Hematopoietic multipotent progenitor cell treated with erythropoietin and hydrocortisone succinate and interleukin-3 and kit ligand, for 8 days (in vitro differentiated cells): ENCODE data around the gene TBC1D10A.
A peak's percentile ranks its signal among the peaks of the same experiment; 100 is the strongest.
"Not testable (repeated sequence)": the region's sequence is repeated elsewhere in the genome, so short reads cannot be mapped to it uniquely, and the experiment has no call there.

ENCODE experiments used
- DNase-seq: peaks from one replicate; pipeline ENCODE4 v3.0.0-alpha.2; 2015

The TBC1D10A gene

DNA sequence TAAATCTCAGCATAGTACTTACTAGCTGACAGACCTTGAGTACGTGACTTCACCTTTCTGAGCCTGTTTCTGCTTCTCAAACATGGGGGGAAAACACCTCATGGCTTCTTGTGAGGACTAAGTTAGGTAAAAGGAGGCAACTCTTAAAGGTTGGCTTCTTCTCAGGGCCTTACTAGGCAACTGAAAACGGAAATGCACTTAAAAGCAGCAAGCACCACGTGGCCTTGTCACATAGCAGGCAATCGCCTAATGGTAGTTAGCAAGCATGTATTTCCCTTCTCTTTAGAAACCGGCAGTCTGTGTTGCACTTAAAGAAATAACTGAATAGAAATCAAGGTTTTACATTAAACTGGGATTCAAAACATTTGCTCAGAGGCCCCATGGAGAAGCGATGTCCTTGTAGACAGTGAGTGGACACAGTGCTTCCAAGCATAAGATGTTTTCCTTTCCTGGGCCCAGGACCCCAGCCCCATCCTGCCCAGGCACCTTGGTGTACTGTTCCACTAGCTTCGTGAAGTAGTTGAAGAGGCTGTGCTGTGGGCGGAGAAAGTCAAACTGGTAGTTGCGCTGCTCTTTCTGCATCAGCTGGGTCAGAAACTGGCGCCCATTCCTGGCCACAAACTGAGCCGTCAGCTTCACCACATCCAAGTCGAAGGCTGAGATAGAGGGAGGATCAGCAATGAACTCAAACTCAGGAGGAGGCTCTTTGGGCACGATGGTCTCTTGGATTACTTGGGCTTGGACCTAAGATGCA lies 17.9 kb upstream of the TBC1D10A start:
- no peak for DNase-seq

DNA sequence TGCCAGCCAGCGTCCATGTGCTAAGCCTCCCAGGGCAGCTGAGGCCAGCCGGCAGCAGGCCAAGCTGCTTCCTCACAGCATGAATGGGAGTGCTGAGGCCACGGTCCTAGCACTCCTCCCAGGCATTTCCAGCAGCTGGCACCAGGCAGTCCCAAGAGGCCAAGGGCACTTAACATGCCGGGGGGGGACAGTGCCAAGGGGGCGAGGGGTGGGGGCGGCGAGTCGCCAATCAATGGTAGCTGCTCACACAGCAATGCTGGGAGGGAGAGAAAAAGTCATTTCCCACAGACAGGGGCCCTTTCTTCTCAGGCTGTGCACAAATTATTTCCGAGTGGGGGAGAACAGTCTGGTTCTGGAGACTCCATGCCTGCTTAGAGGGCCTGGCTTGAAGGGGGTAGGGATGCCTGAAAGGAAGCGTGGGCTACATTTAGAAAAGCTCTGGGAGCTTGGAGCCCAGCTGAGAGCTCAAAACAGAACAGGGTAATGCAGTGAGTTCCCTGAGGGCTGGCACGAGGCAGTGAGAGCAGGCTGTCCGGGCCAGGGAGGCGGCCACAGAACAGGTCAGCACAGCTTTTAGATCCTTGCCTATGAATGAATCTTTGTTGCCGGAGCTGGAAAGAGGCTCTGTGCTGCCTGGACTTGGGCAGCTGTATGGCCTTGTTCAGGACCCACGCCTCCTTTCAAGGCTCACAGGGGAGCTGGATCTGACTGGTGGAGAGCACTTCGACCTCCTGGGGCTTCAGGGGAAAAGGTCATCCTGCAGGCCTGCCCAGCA lies 14.4 kb upstream of the TBC1D10A start:
- no peak for DNase-seq

DNA sequence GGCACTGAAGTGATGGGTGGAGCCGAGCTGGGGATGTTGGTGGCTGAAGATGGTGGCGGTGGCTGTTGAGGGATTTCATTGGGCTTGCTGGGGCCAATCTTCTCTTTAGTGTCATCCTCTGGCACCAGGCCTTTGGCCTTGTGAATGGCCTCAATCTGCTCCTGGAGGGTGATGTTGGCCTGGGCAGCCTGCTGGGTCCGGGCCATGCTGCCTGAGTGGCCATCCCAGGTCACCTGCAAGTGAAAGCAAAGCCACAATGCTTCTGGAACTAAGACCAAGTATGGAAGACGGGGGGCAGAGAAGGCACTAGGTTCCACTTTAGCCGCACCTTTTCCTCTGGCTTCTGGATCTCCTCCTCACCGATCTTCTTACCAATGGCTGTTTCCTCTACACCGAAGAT lies 12.1 kb upstream of the TBC1D10A start:
- DNase-seq: no peak

DNA sequence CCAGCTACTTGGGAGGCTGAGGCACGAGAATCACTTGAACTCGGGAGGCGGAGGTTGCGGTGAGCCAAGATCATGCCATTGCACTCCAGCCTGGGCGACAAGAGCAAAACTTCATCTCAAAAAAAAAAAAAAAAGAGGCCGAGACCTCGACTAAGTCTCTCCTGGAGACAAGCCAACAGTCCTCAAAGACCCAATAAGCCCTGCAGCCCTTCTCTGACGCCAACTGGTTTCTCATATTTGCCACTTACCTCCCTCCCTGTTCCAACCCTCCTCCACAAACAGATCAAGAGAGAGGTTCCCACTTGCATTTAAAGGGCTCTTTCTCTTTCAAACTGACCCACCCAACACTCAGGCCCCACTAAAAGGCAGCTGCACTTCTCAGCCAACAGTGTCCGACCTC lies 11.6 kb upstream of the TBC1D10A start:
- DNase-seq: not testable (repeated sequence)

DNA sequence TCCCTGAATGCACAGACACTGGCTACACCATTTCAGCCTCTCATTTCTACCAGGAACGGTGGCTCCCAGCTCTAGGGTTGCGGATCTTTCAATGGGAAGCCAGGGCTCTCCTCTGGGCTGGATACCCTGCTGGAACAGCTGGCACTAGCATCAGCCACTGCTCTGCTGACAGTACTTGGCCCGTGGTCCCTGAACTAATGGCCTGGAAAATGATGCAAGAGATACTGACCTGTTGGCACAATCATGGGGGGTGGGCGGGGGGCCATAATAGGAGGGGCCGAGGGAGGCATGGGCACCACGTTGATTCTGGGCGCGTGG lies 10.7 kb upstream of the TBC1D10A start:
- no peak for DNase-seq

DNA sequence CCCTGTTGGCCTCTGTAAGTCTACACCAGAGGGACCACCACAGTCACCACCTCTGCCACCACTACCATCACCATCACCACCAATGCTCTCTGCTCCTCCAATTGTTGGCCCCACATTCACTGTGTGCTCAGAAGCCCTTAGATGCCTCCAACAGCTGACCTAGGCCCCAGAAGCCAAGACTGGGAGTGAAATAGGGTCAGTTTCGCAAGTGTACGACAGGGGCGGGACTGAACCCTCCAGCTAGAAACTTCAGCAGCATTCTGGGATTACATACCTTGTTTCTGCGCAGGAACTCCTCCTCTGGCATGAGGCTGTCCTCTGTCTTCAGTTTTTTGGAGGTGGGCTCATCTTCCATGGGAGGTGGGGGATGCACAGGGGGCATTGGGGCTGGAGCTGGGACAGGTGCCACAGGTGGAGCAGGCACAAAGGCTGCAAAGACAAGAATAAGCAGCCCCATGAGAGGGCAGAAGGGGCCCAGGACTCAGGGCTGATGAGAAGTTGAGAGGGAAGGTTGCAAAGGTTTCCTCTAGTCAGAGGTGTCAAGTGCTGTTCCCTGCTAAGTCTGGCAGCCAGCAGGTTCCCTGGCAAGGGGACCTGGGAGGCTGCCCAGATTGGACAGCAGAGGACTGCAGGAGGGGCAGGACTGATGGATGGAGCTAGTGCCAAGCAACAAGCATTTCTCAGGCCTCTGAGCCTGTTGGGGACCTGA lies 10.2 kb upstream of the TBC1D10A start:
- DNase-seq: no peak

DNA sequence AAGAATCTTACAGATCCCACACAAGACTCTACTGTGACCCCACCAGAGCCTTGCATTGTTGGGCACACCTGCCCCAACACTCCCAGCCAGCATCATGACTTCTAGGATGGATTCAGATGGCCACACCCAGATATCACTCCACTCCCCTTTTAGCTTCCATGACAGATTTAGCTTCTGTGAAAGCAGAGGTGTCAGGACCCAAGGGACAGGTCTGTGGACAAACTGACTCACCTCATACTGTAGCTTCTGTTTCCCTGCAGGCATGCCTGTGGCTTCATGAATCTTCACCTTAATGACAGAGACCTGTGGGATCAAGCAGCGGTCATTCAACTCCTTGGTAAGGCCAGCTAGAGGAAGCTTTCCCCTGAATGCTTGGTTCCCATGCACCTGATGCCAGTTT lies 8.5 kb upstream of the TBC1D10A start:
- DNase-seq: no peak

DNA sequence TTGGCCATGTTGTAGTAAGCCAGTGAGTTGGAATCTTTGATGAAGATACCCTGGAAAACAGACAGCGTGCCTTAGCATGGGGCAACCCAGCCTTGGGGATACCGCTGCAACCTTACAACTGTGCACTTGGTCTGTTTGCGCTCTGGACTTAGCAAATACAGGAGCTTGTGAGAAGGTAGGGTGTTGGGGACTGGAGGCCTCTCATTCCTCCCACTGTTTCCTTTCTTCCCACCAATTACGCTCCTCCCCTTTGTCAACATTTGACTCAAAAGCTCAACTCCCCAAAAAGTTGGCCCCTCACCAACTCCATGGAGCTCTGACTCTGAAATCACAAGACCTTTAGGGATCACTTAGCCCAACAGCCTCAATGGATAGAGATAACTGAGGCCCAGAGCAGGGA lies 7.9 kb upstream of the TBC1D10A start:
- no peak for DNase-seq

DNA sequence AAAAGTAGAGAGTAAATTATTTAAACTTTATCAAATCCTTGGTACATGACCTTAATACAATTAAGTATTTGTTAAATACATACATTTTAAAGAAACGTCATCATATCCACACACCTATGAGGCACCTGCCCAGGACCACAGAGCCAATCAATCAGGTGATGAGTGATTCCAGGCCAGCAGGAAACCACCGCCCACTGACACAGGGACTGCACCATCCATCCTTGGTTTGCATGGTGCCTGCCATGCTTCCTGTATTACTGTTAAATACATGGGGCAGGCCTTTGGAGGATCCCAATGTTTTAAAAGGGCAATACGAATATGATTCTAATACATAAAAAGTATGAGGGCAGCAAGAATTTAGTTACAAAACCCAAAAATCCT lies 7.0 kb upstream of the TBC1D10A start:
- no peak for DNase-seq

DNA sequence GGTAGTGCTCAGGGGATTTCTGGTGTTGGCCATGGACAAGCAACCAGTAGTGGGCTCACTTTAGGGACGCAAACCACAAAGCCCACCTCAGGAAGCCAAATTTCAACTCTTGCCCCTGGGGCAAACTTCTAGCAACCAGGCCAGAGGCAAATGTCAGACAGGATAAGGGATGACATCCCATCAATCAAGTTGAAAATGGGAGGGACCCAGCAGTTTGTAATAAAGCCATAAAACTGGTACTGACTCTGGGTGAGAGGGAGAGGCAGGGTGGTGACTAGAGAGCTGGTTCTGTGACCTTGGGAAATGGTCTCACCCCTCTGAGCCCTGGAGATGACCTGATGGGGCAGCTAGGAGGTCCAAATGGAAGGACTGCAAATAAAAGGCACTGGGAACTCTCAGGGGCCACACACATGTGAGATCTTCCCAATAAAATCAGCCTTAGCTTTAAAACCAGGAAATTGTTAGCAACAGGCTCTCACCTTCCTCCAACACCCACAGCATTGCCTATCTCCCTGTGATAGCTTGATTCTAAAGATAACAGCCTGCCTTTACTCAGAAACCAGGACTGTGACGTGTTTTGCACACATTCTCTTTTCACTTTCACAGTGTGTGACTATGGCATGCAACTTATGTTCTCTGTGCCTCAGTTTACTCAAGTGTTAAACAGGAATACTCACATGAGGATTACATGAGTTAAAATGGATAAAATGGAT lies 6.4 kb upstream of the TBC1D10A start:
- no peak for DNase-seq

DNA sequence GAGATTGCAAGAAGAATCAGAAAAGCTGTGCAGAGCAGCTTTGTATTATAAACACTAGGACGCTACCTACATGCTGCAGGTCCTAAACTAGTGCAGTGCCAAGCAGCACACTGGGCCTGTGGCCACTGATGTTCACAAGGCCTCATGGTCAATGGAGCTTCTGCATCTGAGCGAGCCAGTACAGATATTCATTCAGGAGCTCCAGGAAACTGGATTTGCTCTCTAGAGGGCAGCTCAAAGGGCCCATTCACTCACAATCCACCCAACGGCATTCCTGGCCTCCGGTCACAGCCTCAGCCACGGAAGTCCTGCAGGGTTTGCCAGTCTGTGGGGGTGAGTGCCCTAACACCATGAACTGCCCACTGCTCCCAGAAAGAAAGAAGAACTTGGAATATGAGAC lies 5.8 kb upstream of the TBC1D10A start:
- DNase-seq: no peak

DNA sequence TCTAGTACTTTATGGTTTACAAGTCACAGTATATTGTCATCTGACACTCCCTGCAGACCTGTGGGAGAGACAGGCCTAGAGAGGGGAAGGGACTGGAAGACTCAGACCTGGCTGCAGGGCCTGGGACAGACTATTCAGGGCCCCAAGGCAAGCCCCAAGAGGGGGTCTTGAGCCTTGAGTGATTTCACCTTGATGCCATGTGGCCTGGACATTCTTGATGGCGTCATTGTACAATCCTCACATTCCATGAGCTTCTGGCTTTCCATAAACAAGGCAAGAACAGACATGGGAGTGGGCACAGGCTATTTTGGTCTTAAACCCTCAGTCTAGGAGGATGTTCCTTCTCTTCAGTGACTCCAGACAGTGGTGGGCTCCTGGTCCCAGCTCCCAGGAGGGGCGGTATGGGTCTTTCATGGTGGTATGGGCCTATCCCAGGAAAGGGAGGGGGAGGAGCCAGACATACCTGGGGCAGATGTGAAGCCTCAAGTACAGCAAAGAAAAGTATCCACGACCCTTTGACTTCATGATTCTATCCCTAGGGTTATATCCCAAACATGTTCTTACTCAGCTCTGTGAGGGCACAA lies 1.8 kb upstream of the TBC1D10A start:
- no peak for DNase-seq

DNA sequence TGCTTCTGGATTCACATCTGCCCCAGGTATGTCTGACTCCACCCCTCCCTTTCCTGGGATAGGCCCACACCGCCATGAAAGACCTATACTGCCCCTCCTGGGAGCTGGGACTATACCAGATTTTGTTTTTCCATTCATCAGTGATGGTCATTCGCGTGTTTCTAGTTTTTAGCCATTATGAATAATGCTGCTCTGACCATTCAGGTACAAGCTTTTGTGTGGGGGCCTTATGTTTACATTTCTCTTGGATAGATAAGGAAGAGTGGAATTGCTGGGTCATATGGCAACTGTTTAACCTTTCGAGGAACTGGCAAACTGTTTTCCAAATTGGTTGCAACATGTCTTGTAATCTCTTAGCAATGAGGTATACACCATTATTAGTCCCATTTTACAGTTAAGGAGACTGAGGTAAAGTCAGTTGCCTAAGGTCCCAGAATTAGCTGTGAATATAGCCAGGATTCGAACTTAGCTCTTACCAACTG lies 1.2 kb upstream of the TBC1D10A start:
- DNase-seq: no peak

DNA sequence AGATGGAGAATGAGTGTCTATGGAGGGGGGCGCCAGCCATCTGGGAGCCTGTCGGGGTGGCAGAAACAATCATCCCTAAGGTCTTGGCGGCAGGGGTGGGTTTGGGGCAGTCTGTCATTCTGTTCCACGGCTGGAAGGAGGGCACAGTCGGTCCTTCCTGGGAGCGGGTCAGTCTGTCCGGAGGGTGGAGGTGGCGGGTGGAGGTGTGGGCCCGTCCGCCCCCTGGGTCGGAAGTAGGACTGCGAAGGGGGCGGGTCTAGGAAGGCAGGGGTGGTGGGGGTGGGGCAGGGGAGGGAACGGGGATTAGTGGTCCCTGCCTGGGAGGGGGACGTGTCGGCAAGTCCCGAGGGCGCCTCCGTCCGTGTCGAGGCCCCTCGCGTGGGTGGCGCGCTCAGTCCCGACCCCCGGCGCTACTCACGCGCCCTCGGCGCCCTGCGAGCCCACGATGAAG lies 461 bp downstream of the TBC1D10A start:
- no peak for DNase-seq

DNA sequence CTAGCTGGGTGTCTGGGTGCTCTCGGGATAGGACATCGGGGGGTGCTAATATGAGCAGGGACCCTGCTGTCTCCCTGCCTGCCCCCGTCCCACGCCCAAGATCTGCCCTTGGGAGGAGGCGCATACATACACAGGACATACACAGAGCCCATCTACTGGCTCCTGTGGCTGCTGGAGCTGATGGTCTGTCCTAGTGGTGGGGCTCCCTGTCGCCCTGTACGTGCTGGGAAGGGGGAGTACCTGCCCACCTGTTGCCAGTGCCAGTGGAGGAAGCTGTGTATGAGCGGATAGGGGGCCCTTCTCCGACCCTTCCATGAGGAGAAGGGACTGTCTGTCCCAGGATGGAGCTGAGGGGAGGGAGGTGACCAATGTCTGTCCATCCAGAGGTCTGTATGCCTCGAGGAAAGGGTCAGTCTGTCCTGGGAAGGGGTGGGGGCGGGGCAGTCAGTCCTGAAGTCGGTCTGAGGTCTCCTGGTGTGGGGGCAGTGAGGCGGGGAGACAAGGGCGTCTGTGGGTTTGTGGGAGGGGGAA lies 952 bp downstream of the TBC1D10A start:
- DNase-seq: no peak

DNA sequence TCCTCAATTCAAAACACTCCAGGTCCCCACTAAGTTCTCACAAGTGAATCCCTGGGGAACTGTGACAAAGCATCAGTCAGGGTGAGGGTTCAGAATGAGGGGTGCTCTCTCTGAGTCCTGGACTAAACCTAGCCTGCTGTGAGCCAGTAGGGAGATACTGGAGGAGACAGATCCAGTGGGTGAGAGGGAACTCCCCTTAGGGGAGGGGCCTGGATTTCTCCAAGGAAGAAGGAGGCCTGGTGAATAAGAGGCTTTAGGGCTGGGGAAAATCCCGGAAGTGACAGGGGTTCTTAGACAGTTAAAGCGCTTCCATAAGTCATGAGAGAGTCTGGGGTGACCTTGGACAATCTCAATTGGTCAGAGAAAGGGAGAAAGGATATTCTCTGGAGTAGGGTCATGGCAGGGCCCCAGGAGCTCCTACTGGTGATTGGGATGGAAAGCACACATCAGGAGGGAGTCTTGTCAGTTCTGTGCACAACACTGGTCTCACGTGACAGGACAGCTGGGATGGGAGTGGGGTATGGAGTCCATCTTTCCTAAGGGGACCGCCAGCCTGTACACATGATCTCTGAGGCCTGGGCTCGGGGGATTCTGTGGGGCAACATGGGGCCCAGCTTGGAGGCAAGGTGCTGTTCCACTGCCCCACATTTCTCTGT lies 1.5 kb downstream of the TBC1D10A start:
- no peak for DNase-seq

DNA sequence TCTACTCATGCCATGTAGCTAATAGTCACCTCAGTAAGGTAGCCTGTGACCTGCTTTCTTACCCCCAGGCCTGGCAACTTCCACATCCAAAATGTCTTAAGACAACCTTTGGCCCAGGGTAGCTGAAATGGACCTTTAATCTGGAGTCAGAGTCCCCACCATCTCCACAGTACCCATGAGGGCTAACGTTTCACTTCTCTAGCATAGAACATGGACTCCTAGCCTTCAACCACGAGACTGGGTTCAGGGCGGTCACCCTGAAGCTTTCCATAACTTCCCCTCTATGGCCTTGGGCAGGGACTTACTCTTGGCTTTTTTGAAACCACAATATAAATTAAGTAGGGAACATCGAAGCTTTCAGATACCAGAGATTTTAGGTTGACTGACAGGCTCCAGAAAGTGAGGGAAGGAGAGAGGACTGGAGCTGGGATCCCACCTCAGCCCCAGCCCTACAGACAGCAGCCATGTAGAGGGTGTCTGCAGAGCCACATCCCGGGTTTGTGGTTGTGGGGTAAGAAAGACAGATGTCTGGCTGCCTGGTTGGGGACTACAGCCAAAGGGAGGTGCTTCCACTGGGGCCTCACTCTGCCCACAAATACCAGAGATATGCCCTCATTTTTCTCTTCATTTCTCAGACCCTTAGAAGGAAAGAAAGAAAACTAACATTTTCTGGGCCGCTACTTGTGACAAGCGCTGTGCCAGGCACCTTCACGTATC lies 2.6 kb downstream of the TBC1D10A start:
- peak; percentile 63 for DNase-seq

DNA sequence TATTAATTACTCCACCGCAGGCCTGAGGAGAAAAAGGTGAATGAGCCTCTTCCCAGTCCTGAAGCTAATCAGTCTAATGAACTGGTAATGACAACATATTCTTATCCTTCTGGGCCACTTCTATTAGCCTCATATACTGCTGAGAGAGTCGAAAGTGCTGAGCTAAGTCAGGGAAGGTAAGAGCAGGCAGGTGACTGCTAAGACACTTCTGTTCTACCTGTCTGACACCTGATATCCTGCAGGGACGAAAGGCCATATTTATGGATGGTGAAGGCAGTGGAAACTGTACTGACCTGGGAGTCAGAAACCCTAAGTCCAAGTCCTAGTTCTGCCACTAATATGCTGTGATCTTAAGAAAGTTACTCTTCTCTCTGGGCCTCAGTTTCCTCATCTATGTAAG lies 3.5 kb downstream of the TBC1D10A start:
- DNase-seq: no peak

DNA sequence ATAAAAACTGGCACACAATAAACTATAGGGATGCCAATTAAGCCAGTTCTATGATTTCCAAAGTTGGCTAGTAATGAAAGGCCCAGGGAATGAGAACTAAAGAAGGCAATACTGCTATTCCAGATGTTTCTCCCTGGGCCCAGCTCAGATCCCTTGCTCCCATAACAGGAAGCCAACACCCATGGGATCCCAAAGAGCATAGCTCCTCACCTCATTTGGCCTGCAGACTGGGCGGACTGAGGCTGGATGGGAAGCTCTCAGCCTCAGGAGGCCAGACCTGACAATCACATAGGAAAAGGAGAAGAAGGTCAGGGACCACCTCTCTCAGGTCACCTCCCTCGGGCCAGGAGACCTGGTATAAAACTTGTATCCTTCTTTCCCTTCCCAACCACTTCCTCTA lies 5.3 kb downstream of the TBC1D10A start:
- DNase-seq: no peak

DNA sequence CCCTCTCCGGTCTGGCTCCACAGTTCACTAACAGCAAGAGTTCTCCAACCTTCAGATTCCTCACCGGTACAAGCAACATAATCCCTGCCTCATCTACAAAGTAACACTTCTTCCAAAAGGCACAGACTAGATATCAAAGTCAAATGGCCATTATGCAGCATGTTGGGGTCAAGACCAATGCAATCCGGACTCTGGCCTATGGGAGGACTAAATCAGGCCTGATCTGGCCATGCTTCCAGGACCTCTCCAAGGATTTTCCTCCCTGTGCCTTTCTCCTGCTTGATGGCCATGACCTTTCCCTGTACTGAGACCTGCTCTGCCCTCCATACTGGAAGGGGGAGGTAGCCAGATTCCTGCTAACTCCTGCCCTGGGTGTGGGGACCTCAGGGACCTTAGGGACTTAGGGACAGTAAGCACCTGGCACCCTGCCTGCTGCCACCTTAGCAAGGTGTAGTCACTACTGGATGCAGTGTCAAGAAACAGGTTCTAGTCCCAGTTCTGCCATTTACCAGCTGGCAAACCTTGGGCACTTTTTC lies 6.7 kb downstream of the TBC1D10A start:
- DNase-seq: no peak

DNA sequence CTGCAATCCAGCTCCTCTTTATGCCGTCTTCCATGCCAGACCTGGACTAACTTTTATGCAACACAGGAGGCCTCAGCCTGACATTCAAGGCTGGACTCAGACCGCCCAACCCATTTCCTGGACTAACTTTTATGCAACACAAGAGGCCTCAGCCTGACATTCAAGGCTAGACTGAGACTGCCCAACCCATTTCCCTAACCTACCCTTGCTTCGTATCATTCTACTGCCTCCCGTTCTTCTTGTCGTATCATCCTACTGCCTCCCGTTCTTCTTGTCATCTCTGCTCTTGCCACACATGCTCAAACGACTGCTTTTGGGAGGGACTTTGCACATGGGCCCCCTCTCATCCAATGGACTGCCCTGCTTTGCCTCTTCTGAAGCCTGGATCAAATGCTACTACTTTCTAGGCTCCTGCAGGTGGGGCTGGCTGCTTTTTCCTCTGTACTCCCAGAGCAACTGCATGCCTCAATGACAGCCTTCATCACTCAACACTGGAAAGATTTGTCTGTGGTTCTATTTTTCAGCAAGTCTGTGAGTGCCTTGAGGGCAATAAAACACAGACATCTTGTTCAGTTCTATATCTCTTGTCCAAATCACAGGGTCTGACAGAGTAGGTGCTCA lies 7.8 kb downstream of the TBC1D10A start:
- DNase-seq: no peak
